ENCODE measurements around the gene INAVA. TPM values are rescaled to one million over a fixed set of nuclear protein-coding genes. Genes with fewer than 3 reads are reported as not detected.

The INAVA gene
- total and polyA plus RNA-seq, 2 of the 13 experiments (the other 11 are each of a cell fraction or from before 2014, with no cell fraction given): 6.0 to 13.5 TPM

DNA sequence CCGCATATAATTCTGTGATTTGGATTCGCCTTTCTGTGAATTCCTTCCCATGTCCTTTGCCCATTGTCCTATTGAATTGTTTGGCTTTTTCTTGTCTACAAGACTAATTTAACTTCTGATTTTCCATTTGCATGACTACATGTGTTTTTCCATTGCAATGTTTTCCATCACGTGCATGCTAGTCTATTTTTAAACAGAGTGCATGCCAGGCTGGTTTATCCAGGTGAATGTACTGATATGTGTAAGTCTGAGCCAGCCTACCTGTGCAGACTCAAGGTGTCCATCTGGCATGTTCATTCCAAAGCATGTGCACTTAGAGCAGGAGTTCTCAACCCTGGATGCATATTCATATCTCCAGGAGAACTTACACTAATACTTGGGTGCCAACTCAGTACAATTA is 59.7 kb downstream of the INAVA start:
- Histone ChIP-seq H3K27ac (ENCODE audit: extremely low read length, insufficient read depth, low read length) (no peak overlapping the region), H3K9ac (ENCODE audit: insufficient read depth, low read depth, low read length) (no peak overlapping the region), H3K4me1 (ENCODE audit: insufficient read depth, low read length) (no peaks in the 10 kb centered on the region), H3K9me3 (ENCODE audit: low read length) (no peaks in the 10 kb centered on the region), H3K36me3 (replicated peaks in 1 of 2; ENCODE audit: control insufficient read depth in 1 of 2, insufficient read depth in 2 of 2, low read length in 2 of 2) (no peaks in the 10 kb centered on the region), H3K79me2 (ENCODE audit: insufficient read depth, low read length) (no peaks in the 10 kb centered on the region), H3K4me3 (replicated peaks in 1 of 3; ENCODE audit: insufficient read depth in 1 of 3, low read depth in 2 of 3, low read length in 3 of 3) (no peak overlapping the region), H3K4me2 (ENCODE audit: low read depth, low read length) (no peak overlapping the region), H2AFZ (ENCODE audit: low read length) (no peak overlapping the region), H4K20me1 (ENCODE audit: insufficient read depth, low read length) (no peaks in the 10 kb centered on the region), H3K27me3 (ENCODE audit: control insufficient read depth in 1 of 2, insufficient read depth in 2 of 2, low read length in 2 of 2) (peaks cover 0 to 9% of the 10 kb centered on the region in 2 experiments; a peak in 1 of 5 replicates)
- in situ Hi-C loops (cut with HindIII; ENCODE audit: extremely low pct_ligation_motif_present, low pct_unique_long_range_greater_than_20kb): no loop called here
- ChIA-PET CTCF (ENCODE audit: low intra/inter-chr PET ratio, low total read pairs) (no interaction called here), POLR2A (no interaction called here)
- no TSS peak for BruUV-seq (replicated peaks)
- ATAC-seq (no peak), DNase-seq (ENCODE audit: low spot score) (no peak), FAIRE-seq (no peak)
- intact Hi-C loops (cut with micrococcal nuclease; ENCODE audit: unreplicated experiment): no loop called here
- WGBS (ENCODE audit: low lambda C conversion rate): 56% methylated on average over 3 of the region's 3 CpGs
- TF ChIP-seq XBP1 (CRISPR knock-in tag; IDR thresholded peaks at IDR 0.05): no peak
- peak; percentile 72 for TF ChIP-seq MNT (IDR thresholded peaks at IDR 0.05)

GRCh38 chr1:200958597-200958996 is 63.9 kb downstream of the INAVA start:
- H3K4me1 ChIP-seq (ENCODE audit: insufficient read depth, low read length): no peaks in the 10 kb centered on the region
- H3K9ac ChIP-seq (ENCODE audit: insufficient read depth, low read depth, low read length): no peak overlapping the region
- FAIRE-seq (no peak), DNase-seq (ENCODE audit: low spot score) (no peak), ATAC-seq (no peak)
- no peaks in the 10 kb centered on the region for H3K9me3 ChIP-seq (ENCODE audit: low read length)
- no TSS peak for BruUV-seq (replicated peaks)
- H3K4me3 ChIP-seq (replicated peaks in 1 of 3; ENCODE audit: insufficient read depth in 1 of 3, low read depth in 2 of 3, low read length in 3 of 3): no peak overlapping the region
- no peak overlapping the region for H2AFZ ChIP-seq (ENCODE audit: low read length)
- no peak overlapping the region for H3K27ac ChIP-seq (ENCODE audit: extremely low read length, insufficient read depth, low read length)
- no peaks in the 10 kb centered on the region for H4K20me1 ChIP-seq (ENCODE audit: insufficient read depth, low read length)
- H3K36me3 ChIP-seq (replicated peaks in 1 of 2; ENCODE audit: control insufficient read depth in 1 of 2, insufficient read depth in 2 of 2, low read length in 2 of 2): no peaks in the 10 kb centered on the region
- in situ Hi-C loops (cut with HindIII; ENCODE audit: extremely low pct_ligation_motif_present, low pct_unique_long_range_greater_than_20kb): no loop called here
- H3K27me3 ChIP-seq (ENCODE audit: control insufficient read depth in 1 of 2, insufficient read depth in 2 of 2, low read length in 2 of 2): peaks cover 0 to 8% of the 10 kb centered on the region in 2 experiments; a peak in 4 of 5 replicates
- POLR2A ChIA-PET: no interaction called here
- no peaks in the 10 kb centered on the region for H3K79me2 ChIP-seq (ENCODE audit: insufficient read depth, low read length)
- no peak overlapping the region for H3K4me2 ChIP-seq (ENCODE audit: low read depth, low read length)
- intact Hi-C loops (cut with micrococcal nuclease; ENCODE audit: unreplicated experiment): no loop called here
- WGBS (ENCODE audit: low lambda C conversion rate): 51% methylated on average over 10 of the region's 11 CpGs
- CTCF ChIA-PET (ENCODE audit: low intra/inter-chr PET ratio, low total read pairs): no interaction called here
- TF ChIP-seq KAT8 (CRISPR knock-in tag; IDR thresholded peaks at IDR 0.05) (no peak), NFRKB (IDR thresholded peaks at IDR 0.05) (no peak), ZNF318 (CRISPR knock-in tag; IDR thresholded peaks at IDR 0.05) (no peak), ZNF761 (CRISPR knock-in tag; conservative IDR thresholded peaks at IDR 0.05) (no peak)
- TF ChIP-seq, protein P1, sequence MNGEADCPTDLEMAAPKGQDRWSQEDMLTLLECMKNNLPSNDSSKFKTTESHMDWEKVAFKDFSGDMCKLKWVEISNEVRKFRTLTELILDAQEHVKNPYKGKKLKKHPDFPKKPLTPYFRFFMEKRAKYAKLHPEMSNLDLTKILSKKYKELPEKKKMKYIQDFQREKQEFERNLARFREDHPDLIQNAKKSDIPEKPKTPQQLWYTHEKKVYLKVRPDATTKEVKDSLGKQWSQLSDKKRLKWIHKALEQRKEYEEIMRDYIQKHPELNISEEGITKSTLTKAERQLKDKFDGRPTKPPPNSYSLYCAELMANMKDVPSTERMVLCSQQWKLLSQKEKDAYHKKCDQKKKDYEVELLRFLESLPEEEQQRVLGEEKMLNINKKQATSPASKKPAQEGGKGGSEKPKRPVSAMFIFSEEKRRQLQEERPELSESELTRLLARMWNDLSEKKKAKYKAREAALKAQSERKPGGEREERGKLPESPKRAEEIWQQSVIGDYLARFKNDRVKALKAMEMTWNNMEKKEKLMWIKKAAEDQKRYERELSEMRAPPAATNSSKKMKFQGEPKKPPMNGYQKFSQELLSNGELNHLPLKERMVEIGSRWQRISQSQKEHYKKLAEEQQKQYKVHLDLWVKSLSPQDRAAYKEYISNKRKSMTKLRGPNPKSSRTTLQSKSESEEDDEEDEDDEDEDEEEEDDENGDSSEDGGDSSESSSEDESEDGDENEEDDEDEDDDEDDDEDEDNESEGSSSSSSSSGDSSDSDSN (CRISPR knock-in tag; IDR thresholded peaks at IDR 0.05): no peak
